ENCODE results near the gene HDAC11.
A peak's percentile ranks its signal among the peaks of the same experiment; 100 is the strongest.
"Not testable (repeated sequence)": the region's sequence is repeated elsewhere in the genome, so short reads cannot be mapped to it uniquely, and the experiment has no call there.

HDAC11 gene

DNA sequence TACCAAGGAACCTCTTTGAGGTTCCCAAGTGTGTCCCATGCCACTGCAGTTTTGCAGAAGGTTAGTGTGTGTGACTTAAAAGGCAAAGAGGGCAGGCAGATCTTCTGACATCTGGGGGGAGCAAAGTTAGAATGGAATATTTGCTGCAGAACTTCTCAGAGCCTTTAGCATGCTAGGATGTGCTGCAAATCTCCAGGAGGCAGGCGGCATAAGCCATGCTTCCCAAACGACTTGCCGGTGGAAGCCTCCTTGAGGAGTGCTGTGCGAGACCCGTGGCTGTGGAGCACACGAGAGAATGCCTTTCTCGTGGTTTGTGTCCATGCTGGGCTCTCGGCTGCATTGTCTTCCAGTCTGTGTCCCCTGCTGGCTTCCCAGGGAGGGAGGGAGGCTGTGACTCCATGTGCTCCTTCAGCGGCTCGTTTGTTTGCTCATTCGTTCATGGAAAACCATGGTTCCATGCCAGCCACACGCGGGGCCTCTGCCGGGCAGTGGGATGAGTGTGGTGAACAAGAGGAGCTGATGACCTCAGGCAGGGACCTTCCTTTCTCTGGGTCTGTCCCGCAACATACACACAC, 13.8 kb downstream of the HDAC11 start:
- DNase-seq, result no peak

DNA sequence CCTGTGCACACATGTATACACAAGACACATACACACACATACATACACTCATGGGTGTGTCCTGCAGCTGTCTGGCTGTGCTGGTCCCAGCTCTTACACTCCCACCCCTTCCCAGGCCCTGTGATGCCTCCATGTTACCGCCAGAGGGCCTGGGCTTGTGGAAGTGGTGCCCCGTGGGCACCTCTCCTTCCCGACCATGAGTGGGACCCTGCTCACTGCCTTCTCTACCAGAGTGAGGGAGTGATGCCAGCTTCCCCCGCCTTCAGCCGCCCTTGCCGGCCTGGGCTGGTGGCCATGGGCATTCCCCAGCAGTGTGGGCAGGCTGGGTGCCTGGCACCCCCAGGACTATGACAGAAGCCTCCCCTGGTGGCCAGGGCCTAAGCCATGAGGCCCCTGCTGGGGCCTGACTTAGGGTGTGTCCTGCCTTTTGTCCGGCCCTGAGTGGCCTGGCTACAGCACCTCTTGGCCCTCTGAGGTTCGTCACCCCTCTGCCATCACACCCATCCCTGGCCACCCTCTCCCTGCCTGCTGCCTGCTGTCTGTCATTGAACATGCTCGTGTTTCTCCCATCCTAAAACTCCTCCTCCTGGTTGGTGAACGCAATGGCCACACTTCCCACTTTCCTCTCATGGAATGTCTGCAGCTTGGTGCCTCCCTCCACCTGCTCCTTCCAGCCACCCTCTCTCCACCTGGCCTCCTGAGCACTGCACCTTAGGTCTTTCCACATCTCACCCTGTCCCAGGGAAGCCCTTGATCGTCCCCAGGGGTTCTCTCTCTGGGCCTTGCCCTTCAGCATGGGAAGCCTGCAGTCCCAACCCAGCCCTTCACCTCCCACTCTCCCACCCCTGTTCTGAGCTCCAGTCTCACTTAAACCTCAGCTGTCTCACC, 14.6 kb downstream of the HDAC11 start:
- peak; percentile 33 for DNase-seq

DNA sequence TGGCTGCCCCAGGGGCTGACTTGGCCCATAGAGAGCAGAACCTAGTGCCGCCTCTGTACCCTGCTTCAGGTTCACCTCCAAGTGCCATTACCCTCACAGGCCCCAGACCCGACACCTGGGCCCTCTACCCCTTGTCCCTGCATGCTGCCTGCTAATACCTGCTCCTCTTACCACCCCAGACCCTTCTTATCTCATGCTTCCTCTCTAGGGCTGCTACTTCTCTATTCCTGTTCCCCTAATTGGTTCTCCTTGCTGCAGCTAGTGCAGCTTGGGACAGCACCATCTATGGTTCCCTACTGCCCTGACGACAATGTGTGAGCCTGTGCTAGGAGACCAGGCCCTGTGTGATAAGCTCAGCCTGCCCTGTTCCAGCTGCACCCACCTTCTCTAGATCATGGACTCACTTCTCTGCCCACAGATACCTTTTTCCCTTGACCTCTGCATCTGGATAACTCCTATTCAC, 15.3 kb downstream of the HDAC11 start:
- no peak for DNase-seq

DNA sequence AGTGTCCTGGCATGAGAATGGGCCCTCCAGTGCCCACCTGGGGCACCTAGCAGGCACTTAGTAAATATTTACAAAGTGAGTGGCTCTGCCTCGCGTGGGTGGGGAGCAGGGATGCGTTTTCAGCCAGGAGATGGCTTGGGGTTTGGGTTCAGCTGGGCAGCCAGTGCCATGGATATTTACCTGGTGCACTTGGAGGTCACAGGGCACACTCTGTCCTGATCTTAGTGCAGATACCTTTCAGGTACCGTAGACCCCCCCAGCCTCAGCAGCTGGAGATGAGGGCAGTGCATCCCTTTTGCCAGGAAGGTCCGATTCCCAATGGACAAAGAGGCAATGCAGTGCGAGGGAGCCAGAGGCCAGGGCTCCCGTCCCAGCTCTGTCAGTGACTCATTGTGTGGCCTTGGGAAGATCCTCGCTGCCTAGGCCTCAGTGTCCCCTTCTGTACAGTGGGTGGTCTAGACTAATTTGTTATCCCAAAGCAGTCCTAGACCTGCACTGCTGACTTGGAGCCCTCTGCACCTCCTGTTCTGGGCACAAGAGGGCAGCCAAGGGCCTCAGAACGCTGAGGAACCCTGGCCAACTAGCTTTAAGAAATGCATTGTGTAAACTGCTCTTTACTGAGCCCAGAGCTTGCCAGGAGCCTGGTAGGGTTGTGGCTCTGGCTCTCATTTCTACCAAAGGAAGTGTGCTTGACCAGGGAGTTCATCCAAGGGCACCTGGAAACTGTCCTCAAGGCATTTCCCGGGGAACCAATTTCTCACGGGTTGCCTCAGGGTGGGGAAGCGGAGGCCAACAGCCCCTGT, 16.0 kb downstream of the HDAC11 start:
- DNase-seq, result peak; percentile 77

DNA sequence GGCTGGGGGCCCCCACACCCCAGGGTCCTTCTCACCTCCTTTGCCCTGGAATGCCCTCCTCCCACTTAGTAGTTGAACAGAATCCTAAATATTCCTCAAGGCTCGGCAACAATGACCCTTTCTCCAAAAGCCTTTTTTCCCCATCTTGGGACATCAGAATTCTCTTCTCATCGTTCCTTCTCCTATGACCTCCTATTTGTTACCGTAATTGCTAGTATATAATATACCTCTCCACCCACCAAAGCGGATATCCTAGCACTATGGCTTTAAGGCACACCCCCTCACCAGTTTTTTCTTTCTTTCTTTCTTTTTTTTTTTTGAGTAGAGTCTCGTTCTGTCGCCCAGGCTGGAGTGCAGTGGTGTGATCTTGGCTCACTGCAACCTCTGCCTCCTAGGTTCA, 16.8 kb downstream of the HDAC11 start:
- no peak for DNase-seq

DNA sequence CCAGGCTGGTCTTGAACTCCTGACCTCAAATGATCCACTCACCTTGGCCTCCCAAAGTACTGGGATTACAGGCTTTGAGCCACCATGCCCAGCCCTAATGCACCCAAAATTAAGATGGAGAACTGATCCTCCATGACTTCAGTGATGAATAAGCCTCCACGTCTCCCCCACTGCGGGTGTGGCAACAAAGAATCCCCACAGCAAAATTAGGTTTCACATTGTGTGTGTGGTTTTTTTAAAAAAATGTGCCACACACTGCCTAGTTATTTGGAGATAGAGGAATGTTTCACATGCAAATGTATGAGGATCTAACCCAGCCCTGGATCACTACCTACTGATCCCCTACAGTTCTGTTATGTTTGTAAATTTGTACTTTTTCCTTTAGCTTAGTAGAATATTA, 17.3 kb downstream of the HDAC11 start:
- DNase-seq, result peak; percentile 69

DNA sequence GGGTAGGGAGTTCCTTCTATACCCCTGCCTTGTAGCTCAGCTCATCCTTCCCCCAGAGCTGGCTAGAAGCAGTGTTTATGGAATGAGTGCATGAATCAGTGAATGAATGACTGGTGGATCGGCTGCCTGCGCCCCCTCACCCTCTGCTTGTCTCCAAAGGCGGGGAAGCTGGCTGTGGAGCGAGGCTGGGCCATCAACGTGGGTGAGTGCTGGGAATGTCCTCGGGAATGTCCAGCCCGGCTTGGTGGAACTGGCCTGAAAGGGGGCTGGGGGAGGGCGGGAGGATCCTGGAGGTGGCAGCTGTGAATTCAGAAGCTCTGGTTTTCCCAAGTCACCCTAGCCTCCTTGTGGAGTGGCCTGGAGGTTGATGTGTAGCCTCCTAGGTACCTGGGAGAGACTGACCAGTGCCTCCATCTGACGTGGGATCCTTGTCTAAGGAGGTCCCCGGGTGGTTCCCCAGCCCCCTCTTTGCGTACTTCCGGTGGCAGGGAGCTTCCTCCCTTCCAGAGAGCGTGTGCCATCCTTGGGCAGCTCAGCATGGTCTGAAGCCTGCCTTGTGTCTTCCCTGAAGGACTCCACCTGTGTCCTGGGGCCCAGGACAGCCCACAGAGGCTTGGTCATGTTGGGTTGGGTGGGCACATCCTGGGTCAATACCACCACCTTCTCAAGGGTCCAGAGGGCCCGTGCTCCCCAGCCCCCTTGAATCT, 18.4 kb downstream of the HDAC11 start:
- no peak for DNase-seq

DNA sequence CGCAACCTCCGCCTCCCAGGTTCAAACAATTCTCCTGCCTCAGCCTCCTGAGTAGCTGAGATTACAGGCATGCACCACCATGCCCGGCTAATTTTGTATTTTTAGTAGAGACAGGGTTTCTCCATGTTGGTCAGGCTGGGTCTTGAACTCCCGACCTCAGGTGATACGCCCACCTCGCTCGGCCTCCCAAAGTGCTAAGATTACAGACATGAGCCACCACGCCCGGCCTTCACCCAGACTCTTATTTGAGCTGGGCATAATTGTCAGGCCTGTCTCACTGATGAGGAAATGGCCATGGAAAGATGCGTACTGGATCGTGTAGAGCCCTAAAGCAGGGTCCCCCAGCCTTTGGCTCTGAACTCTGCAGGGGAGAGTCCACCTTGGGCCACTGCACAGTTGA, 19.1 kb downstream of the HDAC11 start:
- DNase-seq, result not testable (repeated sequence)

DNA sequence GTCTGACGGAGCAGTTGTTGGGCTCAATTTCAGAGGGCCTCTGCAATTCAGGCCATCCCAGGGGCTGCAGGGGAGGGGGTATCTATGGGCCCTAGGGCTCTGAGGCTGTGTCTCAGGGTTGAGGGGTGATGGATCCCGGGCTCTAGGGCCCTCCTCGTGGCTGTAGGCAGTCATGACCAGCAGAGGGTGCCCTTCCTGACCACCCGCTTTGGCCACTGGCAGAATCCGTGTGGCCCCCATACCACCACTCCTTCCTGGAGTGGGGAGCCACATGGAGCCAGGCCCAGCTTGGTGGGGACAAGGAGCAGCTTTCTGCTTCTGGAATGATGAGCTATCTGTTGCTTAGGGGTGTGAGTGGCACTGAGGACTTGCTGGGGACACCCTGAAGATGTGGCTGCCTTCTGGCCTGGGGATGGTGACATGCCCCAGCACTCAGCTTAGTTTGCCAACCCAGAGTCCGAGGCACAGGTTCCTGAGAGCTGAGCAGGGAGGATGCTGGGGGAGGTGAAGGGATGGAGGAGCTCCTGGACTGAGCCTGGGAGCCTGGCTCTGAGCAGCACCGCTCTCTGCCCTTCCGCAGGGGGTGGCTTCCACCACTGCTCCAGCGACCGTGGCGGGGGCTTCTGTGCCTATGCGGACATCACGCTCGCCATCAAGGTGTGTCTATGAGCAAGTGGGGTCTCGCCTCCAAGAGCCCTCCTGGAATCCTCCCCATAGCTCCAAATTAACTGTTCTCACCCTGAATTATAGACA, 20.2 kb downstream of the HDAC11 start:
- no peak for DNase-seq

DNA sequence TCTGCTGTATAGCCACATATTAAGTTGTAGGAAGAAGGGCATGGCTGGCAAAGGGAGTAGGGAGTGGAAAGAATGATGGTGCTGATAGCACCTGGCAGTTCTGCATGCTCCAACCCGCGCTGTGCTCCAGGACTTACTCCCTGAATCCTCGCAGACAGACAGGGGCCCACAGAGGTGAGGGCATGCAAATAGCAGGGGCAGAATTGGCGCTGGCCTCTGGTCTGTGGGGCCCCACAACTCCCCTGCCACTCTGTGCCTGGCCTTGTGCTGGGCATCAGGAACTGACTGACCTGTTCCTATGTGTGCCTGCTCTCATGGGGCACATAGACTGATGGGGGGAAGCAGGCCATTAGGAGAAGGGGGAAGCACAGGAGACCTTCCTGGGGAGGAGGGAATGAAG, 20.9 kb downstream of the HDAC11 start:
- DNase-seq, result no peak

DNA sequence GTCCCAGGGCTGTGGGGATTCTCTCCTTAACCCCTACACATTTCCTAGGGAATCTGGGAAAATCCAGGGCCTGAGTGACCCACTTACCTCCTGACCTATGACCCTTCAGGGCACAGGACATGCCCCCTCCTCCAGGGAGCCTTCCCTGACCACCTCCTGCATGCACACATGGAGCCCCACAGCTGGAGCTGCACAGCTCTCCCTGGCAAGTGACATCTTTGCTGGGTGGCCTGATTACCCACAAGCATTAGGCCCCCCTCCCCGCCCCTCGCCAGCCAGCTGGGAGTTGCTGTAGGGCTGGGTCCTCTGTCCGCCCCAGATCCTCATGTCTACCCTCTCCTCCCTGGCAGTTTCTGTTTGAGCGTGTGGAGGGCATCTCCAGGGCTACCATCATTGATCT, 21.4 kb downstream of the HDAC11 start:
- DNase-seq, result no peak

DNA sequence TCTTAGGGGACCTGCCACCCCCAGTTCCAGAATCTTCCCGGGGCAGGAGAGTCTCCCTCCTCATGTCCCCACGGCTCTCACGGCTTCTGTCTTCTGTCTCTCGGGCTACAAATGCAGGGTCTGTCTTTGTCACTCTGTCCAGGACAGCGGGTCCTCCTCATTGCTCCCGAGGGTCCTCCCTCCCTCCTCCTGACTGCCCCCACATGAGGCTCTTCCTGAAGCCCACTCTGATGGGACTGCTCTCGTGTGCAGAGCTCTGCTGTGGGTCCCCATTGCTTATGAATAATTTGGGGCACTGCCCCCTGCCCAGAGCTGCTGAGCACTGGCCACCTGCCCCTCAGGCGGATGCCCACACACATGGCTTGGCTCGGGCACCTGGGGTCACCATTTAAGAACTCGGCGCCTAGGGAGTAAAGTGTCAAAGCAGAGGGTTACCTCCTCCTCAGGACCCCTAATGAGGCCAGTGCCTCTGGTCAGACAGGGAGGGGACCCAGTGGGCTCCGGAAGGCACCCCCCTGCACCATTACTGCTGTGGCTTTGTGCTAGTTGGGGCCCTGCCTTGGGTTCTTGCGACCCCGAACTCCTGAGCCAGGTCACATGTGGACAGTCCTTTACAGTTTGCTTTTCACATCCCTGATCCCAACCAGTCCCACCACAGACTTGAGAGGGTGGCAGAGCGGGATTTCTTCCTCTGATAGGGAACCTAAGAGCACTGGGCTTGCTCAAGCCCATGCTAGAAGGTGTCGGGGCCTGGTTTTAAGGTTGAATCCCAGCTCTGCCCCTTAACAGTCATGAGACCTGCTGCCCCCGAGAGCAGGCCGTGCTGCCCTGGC, 22.1 kb downstream of the HDAC11 start:
- DNase-seq, result no peak

DNA sequence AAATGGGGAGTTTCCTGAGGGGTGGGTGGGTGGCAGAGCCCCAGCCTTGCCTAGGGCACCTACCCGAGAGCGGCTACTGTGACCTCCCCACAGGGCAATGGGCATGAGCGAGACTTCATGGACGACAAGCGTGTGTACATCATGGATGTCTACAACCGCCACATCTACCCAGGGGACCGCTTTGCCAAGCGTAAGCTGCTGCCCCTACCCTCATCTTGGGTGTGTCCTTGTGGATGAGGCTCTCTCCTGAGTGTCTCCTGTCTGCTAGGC, 22.6 kb downstream of the HDAC11 start:
- DNase-seq, result no peak

DNA sequence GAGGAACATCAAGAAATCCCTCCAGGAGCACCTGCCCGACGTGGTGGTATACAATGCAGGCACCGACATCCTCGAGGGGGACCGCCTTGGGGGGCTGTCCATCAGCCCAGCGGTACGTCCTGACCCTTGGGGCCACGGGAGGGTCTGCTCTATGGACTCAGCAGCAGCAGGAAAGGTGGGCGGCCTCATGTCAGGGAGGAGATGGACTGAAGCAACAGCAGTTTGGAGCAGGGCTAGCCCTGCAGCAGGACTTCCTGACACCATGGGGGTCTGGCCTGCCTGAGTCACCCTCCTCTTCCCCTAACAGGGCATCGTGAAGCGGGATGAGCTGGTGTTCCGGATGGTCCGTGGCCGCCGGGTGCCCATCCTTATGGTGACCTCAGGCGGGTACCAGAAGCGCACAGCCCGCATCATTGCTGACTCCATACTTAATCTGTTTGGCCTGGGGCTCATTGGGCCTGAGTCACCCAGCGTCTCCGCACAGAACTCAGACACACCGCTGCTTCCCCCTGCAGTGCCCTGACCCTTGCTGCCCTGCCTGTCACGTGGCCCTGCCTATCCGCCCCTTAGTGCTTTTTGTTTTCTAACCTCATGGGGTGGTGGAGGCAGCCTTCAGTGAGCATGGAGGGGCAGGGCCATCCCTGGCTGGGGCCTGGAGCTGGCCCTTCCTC, 24.2 kb downstream of the HDAC11 start:
- DNase-seq, result peak; percentile 30

DNA sequence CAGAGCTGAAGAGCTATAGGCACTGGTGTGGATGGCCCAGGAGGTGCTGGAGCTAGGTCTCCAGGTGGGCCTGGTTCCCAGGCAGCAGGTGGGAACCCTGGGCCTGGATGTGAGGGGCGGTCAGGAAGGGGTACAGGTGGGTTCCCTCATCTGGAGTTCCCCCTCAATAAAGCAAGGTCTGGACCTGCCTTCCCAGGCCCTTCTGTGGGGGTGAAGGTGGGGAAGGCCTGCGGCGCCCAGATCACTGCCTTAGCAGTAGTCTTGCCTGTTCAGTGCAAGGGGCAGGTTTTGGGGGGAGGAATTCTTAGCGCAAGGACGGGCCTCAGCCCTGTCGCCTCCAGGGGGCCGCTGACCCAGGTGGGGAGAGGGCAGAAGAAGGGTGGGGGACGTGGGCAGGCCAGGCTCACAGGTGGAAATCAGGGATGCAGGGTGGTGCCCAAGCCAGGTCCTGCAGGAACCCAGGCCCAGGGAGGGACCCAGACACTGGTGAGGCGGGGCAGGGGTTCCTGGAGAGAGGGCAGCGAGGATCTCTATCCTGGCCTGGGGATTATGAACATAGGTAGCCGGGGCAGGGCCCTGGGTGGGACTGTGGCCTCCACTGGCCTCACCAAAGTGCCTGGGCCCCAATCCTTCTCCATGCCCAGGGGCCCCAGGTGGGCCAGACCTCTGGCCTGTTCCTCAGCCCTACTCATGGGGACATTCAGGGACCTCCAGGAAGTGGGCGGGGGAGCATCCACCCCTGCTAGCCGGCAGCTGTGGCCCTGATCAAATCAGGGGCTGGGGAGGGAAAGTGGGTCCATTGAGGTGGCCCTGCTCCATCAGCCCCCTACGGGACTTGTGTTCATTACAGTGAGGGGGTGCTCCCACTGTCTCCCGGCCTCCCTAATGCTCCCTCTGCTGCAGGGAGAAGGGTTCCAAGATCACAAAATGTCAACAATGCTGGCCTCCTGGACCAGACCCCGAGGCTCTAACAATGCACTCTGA, 25.3 kb downstream of the HDAC11 start:
- DNase-seq, result no peak

DNA sequence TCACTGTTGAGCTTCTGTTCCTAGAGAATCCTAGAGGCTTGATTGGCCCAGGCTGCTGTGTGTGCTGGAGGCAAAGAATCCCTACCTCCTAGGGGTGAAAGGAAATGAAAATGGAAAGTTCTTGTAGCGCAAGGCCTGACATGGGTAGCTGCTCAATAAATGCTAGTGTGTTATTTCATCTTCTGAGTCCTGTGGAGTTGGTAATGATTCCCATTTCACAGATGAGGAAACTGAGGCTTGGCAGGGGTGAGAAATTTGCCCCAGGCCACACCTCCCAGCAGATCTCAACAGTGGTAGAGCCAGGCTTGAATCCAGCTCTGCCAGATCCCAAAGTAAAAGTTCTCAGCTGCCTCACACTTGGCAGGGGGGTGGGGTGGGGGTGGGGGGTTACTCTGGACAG, 26.1 kb downstream of the HDAC11 start:
- no peak for DNase-seq

DNA sequence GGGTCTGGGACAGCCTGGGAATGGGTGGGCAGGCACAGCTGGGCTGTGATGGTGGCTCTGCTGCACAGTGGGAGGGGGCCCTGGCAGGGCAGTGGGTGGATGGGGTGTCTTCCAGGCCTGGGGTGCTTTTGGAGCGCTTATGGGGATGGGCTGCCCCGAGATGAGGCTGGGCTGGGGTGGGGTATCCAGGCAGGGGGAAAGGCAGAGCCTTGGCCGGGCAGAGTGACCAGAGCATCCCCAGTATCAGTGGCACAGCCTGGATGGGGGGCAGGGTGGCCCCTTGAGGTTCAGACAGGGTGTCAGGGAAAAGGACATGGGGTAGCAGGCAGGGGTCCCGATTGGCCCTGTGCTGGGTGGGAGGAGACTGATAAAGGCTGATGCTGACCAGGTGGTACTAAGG, 26.6 kb downstream of the HDAC11 start:
- no peak for DNase-seq

DNA sequence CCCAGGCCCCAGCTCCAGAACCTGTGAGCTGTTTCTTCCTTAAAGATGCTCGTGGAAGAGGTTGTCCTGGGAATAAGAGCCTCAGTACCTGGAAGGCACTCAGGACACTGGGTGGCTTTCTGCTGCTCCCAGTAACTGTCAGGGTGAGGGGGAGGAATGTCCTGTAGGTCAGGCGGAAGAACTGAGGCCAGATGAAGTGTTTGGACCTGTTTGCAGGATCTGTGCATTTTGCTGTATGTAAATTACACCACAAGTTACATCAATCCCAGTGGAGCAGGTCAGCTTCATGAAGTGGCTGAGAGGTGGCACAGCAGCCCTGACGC, 27.1 kb downstream of the HDAC11 start:
- DNase-seq, result no peak

DNA sequence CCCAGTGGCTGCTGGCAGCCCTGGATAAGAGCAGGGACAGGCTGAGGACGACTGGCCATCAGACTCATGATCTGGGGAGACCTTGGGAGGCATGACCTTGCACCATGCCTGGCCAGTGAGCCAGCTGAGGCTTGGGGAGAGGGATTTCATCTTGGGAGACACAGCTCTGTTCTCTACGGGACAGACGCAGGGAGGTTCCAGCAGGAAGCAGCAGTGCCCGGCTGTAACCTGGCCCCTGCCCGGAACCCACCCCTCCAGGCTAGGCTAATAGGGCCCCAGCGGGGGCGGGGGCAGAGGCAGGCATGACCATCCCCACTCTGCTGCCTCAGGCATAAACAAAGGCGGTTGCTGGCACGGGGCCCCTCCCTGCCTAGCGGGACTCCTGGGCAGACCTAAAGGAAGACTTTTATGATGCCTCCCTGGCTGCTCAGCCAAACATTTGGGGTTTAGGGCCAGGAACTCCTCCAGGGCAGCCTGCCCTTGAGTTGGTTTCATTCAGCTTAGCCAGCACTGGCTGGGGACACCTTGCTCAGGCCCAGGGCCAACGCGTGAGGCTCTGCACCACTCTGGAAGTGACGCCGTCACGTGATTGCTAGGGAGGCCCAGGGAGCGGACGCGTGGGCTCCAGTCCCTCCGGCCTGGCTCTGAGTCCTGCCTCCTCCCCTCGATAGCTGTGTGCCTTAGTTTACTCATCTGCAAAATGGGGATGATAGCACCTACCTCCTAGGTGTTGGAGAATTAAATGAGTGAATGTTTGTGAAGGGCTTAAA, 27.6 kb downstream of the HDAC11 start:
- DNase-seq, result no peak

Measured in fibroblast of skin of back (primary cell).